ENCODE data around the gene MIPOL1.

MIPOL1 gene

GRCh38 chr14:37597914-37598746 lies 400.4 kb downstream of the MIPOL1 start:
- no peak for DNase-seq (ENCODE audit: low read depth)

- DNase-seq (ENCODE audit: low read depth), result no peak
These were observed 401.2 kb downstream of the MIPOL1 start for GRCh38 chr14:37598747-37599506.

- DNase-seq (ENCODE audit: low read depth), result no peak
These were observed 402.0 kb downstream of the MIPOL1 start for GRCh38 chr14:37599507-37600368.

GRCh38 chr14:37600880-37601741 lies 403.4 kb downstream of the MIPOL1 start:
- DNase-seq (ENCODE audit: low read depth), result no peak

GRCh38 chr14:37601865-37602264 lies 404.1 kb downstream of the MIPOL1 start:
- no peak for DNase-seq (ENCODE audit: low read depth)

All from ELR (cell line).